Activated CD4-positive, CD25-positive, alpha-beta regulatory T cell treated with anti-CD3 and anti-CD28 coated beads, Interleukin-2, amount 50 U/mL, for 16 hours (primary cell): ENCODE data around the gene CNTNAP1.

Experiments used
- DNase-seq: peaks from one replicate; pipeline ENCODE4 v3.0.0-alpha.2; 2020; ENCODE audit warnings: low read depth, low spot score

The CNTNAP1 gene

DNA sequence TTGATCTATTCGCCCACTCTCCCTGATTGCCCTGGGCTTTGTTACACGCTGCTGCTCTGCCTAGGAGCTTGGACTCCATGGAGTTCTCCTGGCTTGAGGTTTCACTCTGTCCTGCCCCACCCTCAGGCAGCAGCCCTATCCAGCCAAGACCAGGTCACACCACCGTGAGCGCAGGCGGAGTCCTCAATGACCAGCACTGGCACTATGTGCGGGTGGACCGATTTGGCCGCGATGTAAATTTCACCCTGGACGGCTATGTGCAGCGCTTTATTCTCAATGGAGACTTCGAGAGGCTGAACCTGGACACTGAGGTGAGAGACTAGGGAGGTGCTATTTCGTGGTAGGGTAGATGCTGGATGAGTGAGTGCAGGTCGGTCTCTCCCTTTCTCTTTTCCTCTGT is 3.5 kb downstream of the CNTNAP1 start:
- no peak for DNase-seq

- no peak for DNase-seq
Measured at GRCh38 chr17:42686520-42687128, 4.3 kb downstream of the CNTNAP1 start.

- DNase-seq = no peak
Measured at GRCh38 chr17:42687707-42688320, 5.5 kb downstream of the CNTNAP1 start.

DNA sequence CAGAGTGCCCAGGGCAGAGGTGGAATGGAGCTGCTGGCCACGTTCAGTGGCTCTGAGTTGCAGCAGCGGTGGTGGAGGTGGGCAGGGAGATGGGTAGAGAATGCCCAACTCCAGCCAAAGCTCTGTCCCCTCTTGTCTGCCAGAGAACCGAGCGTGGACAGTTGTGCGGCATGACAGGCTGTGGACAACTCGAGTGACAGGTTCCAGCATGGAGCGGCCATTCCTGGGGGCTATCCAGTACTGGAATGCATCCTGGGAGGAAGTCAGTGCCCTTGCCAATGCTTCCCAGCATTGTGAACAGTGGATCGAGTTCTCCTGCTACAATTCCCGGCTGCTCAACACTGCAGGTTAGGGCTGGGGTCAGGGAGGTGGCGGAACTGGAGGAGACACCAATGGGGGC is 8.3 kb downstream of the CNTNAP1 start:
- DNase-seq = no peak

- DNase-seq = no peak
Measured at GRCh38 chr17:42691021-42691545, 8.8 kb downstream of the CNTNAP1 start.

DNA sequence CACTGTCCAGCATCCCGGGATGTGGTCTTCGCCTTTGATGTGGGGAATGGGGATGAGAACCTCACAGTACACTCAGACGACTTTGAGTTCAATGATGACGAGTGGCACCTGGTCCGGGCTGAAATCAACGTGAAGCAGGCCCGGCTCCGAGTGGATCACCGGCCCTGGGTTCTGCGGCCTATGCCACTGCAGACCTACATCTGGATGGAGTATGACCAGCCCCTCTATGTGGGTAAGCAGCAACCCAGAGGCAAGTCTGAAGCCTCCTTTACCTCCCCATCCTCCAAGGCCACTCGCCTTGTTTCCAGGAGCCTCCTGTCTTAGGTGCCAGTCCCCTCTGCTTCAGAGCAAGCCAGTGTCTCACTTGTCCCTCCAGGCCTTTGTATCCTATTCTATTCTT is 10.2 kb downstream of the CNTNAP1 start:
- DNase-seq = no peak

- DNase-seq = no peak
Measured at GRCh38 chr17:42694524-42694923, 12.2 kb downstream of the CNTNAP1 start.

DNA sequence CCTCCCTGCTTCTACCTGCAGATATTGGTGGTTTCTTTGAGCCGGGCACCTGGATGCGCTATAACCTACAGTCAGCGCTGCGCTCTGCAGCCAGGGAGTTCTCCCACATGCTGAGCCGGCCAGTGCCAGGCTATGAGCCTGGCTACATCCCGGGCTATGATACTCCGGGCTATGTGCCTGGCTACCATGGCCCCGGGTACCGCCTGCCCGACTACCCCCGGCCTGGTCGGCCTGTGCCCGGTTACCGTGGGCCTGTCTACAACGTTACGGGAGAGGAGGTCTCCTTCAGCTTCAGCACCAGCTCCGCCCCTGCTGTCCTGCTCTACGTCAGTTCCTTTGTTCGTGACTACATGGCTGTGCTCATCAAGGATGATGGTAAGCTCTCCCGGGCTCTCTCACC is 13.2 kb downstream of the CNTNAP1 start:
- DNase-seq = no peak

GRCh38 chr17:42697108-42697811 is 14.9 kb downstream of the CNTNAP1 start:
- no peak for DNase-seq

GRCh38 chr17:42698736-42699414 is 16.5 kb downstream of the CNTNAP1 start:
- no peak for DNase-seq

DNA sequence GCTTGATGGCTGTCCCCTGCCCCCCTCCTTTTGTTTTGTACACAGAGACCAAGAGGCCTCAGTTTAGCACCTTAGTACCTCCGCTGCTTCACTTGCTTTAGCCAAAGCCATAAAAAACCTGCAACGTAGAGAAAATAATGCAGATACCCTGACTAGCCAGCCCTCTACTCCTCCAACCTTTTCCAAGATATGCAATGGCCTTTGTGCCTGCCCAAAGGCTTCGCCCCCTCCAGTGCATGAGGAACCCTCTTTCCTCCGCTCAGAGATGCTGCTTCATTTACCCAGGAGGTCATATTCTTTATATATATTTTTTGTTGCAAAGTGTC is 17.0 kb downstream of the CNTNAP1 start:
- DNase-seq = no peak

DNA sequence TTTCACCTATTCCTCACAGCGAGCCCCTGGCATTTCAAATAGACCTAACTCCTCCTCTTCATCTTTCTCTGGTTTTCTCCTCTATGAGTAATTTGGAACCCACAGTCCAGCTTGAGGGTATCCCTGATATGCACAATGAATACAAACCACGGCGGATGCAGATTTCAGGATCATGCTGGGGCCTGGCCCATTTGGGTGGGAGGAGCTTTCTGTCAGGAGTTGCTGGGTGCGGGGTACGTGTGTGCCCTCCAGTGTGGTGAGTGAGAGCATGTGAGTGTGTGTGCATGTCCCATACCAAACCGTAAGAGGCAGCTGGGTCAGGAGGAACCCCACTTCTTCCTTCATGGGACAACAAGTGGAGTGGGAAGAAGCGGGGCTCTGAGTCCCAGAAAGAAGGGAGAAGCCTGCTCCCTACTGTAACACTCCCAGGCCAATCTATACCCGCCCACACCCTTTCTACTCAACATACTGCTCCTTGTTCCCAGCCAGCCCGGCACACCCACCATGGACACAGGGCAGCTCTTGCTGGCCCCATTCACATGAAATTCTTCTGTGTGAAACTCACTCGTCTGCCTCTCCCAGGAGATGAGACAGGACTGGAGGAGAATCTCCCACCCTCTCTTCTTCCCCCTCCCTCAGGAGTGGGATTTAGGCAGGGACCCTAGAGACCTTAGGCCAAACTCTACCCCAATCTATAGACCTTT is 18.4 kb downstream of the CNTNAP1 start:
- no peak for DNase-seq

DNA sequence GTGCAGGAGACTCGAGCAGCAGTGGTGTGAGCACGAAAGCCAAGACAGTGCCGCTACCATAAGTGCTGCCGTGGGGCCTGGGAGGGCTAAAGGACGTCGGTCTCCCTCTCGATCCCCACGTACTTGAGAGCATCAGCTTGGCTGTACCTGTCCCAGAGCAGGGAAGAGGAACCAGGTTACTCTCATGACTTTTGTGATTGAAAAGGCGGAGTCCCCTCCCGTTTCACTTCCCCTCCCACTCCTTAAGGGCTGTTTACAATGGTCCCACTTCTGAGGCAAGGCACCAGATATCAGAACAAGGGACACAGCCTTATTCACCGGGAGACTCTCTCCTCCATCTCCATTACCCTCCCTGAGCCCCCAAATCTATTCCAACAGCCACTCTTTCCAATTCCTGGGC is 20.1 kb downstream of the CNTNAP1 start:
- DNase-seq = no peak

- DNase-seq = no peak
Measured at GRCh38 chr17:42704490-42704836, 22.1 kb downstream of the CNTNAP1 start.

- DNase-seq = peak; percentile 26
Measured at GRCh38 chr17:42704837-42705494, 22.6 kb downstream of the CNTNAP1 start.

- peak; percentile 52 for DNase-seq
Measured at GRCh38 chr17:42706732-42707131, 24.4 kb downstream of the CNTNAP1 start.

- DNase-seq = no peak
Measured at GRCh38 chr17:42708588-42708987, 26.3 kb downstream of the CNTNAP1 start.

DNA sequence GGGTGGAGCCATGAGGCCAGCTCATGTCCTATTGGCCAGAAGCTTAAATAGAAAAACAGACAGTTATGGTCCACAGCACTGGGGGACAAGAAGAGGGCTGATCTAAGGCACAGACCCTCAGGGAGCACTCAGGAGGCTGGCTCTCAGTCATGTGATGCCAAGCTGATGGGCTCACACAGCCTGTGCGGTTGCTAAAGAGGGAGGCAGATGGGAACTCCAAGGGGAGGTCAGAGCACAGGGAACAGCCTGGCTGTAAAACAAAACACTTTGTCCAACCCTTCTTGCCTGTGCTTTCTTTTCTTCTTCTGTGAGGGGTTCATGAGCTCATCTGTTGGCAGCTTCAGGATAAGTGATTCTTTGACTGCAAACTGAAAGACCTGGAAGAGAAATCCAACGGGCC is 27.2 kb downstream of the CNTNAP1 start:
- no peak for DNase-seq

DNA sequence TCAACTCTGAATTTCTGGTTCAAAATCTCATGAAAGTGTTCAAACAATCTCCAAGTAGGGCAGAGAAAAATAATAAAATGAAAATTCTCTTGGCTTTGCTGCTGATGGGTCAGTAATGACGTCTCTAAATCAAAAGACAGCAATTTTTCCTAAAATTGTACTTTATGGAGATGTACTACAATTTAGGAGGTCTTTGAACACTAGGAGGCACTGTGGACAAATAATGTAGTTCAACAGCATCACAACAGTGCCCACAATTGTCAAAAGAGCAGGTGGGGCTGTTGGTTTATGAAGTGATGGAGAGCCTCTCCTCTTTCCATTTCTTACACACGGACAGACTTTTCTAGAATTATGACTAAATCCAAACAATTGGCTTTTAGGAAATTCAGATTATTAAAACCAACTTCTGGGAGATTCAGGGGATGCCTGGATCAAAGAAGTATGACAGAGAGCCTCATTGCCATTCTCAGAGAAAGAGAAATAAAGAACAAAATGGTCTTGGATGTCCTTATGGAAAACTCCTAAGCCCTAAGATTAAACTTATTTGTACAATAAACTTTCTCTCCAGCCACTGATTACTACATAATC is 38.8 kb downstream of the CNTNAP1 start:
- no peak for DNase-seq

DNA sequence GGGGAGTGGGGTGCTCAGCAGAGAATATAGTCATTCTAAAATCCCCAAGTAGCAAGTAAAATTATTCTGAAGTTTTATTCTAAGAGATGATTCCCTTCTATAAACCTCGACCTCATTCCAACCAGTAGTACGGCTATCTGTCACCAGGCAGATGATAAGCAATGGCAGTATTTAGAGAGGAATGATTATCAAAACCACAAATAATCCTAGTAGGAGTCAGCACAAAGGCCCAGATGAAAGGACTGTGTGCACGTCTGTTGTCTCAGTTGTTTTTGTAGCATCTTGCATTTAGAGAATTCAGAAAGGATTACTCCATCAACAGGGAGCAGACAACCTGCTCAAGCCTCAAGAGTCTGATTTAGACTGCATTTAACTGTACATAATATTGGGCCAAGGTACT is 41.3 kb downstream of the CNTNAP1 start:
- no peak for DNase-seq

DNA sequence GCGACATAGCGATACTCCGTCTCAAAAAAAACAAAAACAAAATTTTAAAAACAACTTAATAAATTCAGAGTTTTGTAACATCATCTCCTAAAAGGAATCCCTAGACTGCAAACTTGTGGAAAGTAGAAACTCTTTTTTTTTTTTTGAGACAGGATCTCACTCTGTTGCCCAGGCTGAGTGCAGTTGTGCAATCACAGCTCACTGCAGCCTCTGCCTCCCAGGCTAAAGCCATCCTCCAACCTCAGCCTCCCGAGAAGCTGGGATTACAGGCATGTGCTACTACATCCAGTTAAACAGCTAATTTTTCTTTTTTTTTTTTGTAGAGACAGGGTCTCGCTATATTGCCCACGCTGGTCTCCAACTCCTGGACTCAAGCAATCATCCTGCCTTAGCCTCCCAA is 42.8 kb downstream of the CNTNAP1 start:
- no peak for DNase-seq
